Retinal pigment epithelial cell (primary cell): Measurements from ENCODE around the gene C3.

Source experiments
- DNase-seq: peaks from one replicate; pipeline ENCODE4 v3.0.0-alpha.2; 2010; ENCODE audit warnings: low read depth
- H3K4me3 ChIP-seq: 2 replicates; pipeline ENCODE4 v1.5.1; 2011; ENCODE audit warnings: mild to moderate bottlenecking, low read length, control low read depth, moderate library complexity
- TF ChIP-seq, protein P1 (sequence below): conservative IDR thresholded peaks from 2 replicates; pipeline ENCODE4 v1.5.1; 2011; ENCODE audit warnings: low read depth, low read length, control low read depth, inconsistent platforms

The C3 gene

DNA sequence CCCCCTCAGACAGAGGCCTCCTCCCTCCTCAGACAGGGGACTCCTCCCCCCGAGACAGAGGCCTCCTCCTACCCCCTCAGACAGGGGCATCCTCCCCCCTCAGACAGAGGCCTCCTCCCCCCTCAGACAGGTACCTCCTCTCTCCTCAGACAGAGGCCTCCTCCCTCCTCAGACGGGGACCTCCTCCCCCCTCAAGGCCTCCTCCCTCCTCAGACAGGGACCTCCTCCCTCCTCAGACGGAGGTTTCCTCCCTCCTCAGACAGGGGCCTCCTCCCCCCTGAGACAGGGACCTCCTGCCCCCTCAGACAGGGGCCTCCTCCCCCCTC lies 13.9 kb downstream of the C3 start:
- H3K4me3 ChIP-seq, result no peak overlapping the region
- TF ChIP-seq, protein P1, sequence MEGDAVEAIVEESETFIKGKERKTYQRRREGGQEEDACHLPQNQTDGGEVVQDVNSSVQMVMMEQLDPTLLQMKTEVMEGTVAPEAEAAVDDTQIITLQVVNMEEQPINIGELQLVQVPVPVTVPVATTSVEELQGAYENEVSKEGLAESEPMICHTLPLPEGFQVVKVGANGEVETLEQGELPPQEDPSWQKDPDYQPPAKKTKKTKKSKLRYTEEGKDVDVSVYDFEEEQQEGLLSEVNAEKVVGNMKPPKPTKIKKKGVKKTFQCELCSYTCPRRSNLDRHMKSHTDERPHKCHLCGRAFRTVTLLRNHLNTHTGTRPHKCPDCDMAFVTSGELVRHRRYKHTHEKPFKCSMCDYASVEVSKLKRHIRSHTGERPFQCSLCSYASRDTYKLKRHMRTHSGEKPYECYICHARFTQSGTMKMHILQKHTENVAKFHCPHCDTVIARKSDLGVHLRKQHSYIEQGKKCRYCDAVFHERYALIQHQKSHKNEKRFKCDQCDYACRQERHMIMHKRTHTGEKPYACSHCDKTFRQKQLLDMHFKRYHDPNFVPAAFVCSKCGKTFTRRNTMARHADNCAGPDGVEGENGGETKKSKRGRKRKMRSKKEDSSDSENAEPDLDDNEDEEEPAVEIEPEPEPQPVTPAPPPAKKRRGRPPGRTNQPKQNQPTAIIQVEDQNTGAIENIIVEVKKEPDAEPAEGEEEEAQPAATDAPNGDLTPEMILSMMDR, result no peak
- DNase-seq, result no peak

DNA sequence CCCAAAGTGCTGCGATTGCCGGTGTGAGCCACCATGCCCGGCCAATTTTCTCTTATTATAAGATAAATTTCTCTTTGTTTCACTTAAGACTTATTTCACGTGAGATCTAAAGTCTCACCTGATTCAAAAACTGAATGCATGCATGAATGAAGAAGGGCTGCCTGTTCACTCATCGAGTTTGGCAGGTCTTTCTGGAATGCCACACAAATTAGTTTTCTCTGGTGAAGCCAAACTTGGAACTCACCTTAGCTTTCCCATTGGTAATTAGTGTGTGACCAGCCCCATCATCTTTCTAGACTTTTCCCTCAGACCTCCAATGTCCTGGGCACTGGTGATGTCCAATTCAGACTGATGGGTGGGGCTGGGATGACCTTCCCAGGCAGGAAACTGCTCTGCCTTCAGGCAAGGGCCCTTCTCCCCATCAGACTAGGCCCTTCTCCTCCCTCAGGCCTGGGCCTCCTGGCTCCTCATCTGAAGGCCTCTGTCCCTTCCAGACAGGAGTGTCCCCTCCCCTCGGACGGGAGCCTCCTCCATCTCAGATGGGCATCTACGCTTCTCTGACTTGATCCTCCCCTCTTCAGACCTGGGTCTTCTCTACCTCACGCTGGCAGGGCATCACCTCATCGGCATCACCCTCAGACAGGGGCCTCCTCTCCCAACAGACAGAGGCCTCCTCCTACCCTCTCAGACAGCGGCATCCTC lies 14.4 kb downstream of the C3 start:
- TF ChIP-seq, protein P1, result no peak
- H3K4me3 ChIP-seq, result no peak overlapping the region
- DNase-seq, result no peak

DNA sequence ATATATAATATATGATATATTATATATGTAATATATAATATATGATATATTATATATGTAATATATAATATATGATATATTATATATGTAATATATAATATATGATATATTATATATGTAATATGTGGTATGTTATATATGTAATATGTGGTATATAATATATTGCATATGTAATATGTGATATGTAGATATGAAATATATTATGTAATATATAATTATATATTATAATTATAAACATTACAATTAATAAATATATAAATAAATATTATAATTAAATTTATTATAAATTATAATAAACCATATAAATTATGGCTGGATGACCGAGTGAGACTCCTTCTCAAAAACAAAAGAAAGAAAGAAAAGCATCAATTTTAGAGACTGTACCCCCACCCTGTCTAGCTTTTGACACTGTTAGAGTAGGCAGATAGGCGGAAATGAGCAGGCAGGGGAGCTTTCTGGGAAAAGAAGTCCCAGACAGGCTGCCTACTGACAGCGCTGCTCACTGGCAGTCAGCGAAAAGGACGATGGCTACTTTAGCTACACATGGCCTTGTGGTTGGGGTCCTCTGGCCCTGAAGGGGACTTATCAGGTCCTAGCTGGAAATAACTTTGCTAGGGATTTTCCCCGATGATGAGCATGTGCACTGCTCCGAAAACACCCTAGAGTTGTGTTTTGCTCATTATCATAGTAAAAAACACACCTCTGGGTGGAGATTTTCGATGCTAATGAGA lies 19.7 kb downstream of the C3 start:
- no peak overlapping the region for H3K4me3 ChIP-seq
- no peak for DNase-seq
- TF ChIP-seq, protein P1, result no peak

DNA sequence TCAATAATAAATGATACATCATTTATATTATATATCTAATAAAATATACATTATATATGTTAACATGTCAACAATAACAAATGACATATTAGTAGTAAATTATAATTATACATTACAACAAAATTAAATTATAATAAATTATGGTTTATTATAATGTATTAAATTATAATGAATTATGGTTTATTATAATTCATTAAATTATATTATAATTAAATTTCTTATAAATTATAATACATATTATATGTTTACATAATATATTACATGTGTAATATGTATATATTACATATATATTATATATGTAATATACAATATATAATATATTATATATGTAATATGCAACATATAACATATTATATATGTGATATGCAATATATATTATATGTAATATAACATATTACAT lies 20.5 kb downstream of the C3 start:
- no peak for DNase-seq
- no peak overlapping the region for H3K4me3 ChIP-seq
- TF ChIP-seq, protein P1, result no peak

DNA sequence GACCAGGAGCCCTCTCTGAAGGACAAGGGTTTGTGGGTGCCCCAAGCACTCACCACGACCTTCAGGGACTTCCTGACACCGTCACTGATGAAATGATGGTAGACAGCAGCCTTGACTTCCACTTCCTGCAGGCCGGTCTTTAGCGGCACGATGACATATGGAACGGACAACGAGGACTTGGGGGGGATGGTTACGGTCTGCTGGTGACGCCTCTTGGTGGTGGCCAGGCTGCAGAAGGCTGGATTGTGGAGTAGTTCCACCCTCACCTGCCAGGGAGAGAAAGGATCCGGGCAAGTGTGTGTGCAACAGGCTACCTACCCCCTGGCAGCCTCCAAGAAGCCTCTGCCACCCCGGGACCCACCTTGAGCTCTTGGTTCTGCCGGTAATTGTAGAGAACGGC lies 23.2 kb downstream of the C3 start:
- no peak for DNase-seq
- TF ChIP-seq, protein P1, result no peak
- H3K4me3 ChIP-seq, result no peak overlapping the region

DNA sequence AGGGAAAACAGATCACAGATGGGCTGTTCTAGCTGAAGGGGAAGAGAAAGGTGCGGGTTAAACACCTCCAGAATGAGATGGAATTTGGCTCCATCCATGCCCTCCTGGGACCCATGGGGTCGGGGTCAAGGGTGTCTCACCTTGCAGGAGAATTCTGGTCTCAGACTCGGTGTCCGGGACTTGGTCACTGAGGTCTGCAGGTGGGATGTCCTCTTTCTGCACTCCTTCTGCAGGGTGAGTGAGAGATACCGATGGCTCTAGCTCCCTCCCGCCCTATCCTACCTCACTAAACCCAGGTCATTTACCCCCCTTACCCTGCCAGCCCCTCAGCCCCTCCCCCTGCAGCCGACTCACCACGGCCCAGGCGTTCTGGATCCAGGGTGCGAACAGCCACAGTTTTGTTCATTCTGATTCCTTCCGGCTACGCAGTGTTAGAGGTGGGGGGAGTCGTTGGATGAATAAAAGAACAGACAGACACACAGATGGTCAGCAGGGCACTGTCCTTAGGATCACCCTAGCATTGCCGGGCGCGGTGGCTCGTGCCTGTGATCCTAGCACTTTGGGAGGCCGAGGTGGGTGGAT lies 24.1 kb downstream of the C3 start:
- DNase-seq, result no peak
- no peak overlapping the region for H3K4me3 ChIP-seq
- TF ChIP-seq, protein P1, result no peak
